Endothelial cell (in vitro differentiated cells): ENCODE measurements around the gene SCYL1. TPM values are rescaled to one million over a fixed set of nuclear protein-coding genes. Genes with fewer than 3 reads are reported as not detected.

Experiments
- DNase-seq: peaks from one replicate; pipeline ENCODE4 v3.0.0; 2021; ENCODE audit warnings: low spot score
- H3K27ac Mint-ChIP-seq: one replicate; pipeline ENCODE4 v1.8.0; 2021; ENCODE audit warnings: mixed read lengths, inconsistent platforms; ENCODE audit not compliant: unreplicated experiment
- H3K27me3 Mint-ChIP-seq: one replicate; pipeline ENCODE4 v1.8.0; 2021; ENCODE audit warnings: mild to moderate bottlenecking, moderate library complexity, mixed read lengths, inconsistent platforms; ENCODE audit not compliant: unreplicated experiment
- H3K36me3 Mint-ChIP-seq: one replicate; pipeline ENCODE4 v1.8.0; 2021; ENCODE audit warnings: mild to moderate bottlenecking, low read depth, mixed read lengths, inconsistent platforms; ENCODE audit not compliant: unreplicated experiment
- H3K4me1 Mint-ChIP-seq: one replicate; pipeline ENCODE4 v1.8.0; 2021; ENCODE audit warnings: mild to moderate bottlenecking, mixed read lengths, inconsistent platforms; ENCODE audit not compliant: unreplicated experiment
- H3K4me3 Mint-ChIP-seq: one replicate; pipeline ENCODE4 v1.8.0; 2021; ENCODE audit warnings: mild to moderate bottlenecking, mixed read lengths, inconsistent platforms; ENCODE audit not compliant: unreplicated experiment
- H3K9me3 Mint-ChIP-seq: one replicate; pipeline ENCODE4 v1.8.0; 2021; ENCODE audit warnings: mixed read lengths, inconsistent platforms; ENCODE audit not compliant: unreplicated experiment
- total RNA-seq: library from RNA; stranded (reverse); fragmentation: NEBNext Ultra II Directional; extraction: Animal tissue kit (Norgen Biotek cat#: 25700); gene quantifications from one replicate; pipeline ENCODE4 v1.2.1, GENCODE V29; 2021; ENCODE audit not compliant: unreplicated experiment
- TF ChIP-seq, protein P1 (sequence below): fragments of 200-600 bp; sonication (generic); IDR thresholded peaks from one replicate; pipeline ENCODE4 v1.5.0; 2021; ENCODE audit warnings: antibody characterized with exemption; ENCODE audit not compliant: unreplicated experiment

SCYL1 gene
- total RNA-seq, 1 donor from 2014 or later = 99.1 TPM

DNA sequence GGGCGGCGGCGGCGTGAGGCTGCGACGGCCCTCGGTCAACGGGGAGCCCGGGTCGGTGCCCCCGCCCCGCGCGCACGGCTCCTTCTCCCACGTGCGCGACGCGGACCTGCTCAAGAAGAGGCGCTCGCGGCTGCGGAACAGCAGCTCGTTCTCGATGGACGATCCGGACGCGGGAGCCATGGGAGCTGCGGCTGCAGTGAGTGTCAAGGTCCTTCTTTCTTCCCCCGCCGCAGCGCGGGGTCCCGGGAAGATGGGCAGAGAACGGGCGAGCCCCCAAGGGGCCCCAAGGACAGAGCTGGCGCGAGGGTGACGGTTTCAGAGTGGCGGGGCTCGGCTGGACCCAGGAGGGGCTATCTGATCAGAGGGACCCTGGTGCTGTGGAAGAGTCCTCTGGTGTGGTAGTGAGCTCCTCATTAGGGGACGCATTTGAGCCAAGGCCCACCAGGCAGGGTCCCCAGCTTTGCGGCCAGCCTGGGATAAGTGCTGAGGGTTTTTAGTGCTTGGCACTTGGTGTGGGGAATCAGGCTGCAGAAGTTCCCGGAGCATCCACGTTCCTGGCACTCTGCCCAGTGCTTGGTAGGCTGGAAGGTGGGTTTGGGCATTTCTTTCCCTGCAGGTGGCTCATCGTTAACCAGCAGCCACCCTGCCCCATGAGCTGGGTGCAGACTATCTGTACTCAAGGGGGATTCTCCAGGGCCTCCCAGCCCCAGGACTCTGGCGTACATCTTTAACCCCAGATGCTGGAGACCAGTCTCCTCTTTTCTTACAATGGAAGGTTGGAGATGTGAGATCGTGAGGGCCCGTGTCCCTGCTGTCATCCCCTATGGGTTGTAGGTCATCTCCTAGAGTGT lies 60.7 kb downstream of the SCYL1 start:
- Mint-ChIP-seq H3K9me3 (no peaks in the 10 kb centered on the region), H3K36me3 (peaks cover 11% of the 10 kb centered on the region), H3K4me1 (peaks cover 4% of the 10 kb centered on the region), H3K27ac (no peak overlapping the region), H3K27me3 (peaks cover 43% of the 10 kb centered on the region), H3K4me3 (peak overlapping the region; percentile 47)
- TF ChIP-seq, protein P1, sequence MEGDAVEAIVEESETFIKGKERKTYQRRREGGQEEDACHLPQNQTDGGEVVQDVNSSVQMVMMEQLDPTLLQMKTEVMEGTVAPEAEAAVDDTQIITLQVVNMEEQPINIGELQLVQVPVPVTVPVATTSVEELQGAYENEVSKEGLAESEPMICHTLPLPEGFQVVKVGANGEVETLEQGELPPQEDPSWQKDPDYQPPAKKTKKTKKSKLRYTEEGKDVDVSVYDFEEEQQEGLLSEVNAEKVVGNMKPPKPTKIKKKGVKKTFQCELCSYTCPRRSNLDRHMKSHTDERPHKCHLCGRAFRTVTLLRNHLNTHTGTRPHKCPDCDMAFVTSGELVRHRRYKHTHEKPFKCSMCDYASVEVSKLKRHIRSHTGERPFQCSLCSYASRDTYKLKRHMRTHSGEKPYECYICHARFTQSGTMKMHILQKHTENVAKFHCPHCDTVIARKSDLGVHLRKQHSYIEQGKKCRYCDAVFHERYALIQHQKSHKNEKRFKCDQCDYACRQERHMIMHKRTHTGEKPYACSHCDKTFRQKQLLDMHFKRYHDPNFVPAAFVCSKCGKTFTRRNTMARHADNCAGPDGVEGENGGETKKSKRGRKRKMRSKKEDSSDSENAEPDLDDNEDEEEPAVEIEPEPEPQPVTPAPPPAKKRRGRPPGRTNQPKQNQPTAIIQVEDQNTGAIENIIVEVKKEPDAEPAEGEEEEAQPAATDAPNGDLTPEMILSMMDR = no peak
- DNase-seq = no peak

DNA sequence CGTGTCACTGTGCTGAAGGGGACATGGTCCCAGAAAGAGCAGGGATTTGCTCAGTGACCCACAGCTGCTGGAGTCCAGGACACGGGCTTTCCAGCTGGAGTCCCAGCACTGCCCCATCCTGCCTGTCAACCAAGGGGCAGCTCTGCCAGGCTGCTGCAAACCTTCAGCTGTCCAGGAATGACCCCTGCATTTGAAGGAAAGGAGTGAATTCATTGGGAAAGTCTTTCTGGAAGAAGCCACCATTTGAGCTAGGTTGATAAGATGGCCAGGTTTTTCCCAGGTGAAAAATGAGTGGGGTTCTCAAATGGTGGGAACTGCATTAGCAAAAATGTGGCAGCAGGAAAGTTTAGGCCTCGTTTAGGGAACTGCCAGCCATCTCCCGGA lies 61.4 kb downstream of the SCYL1 start:
- no peaks in the 10 kb centered on the region for H3K9me3 Mint-ChIP-seq
- DNase-seq = no peak
- H3K36me3 Mint-ChIP-seq = peaks cover 11% of the 10 kb centered on the region
- H3K4me1 Mint-ChIP-seq = peaks cover 4% of the 10 kb centered on the region
- H3K27me3 Mint-ChIP-seq = peaks cover 46% of the 10 kb centered on the region
- peak overlapping the region; percentile 31 for H3K27ac Mint-ChIP-seq
- TF ChIP-seq, protein P1 = no peak
- H3K4me3 Mint-ChIP-seq = peak overlapping the region; percentile 47

DNA sequence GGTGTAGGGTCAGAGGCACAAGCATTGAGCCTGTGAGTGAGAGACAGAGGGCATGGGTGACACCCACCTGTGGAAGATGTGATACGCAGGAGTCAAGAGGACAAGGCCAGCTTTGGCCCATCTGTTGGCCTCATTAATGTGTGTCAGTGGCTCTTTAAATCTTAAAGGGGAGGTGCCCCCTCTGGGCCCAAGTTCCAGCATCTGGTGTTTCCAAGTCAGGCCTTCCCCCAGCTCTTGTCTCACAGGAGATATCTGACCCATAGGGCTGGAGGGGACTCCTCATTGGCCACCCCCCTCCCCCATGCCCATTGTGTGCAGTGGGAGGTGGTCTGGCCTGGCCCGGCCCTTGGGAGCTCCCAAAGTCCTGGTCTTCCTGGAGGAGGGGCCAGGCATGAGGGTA lies 61.8 kb downstream of the SCYL1 start:
- Mint-ChIP-seq H3K36me3 (peaks cover 11% of the 10 kb centered on the region), H3K27ac (peak overlapping the region; percentile 31), H3K27me3 (peaks cover 47% of the 10 kb centered on the region), H3K4me1 (peaks cover 4% of the 10 kb centered on the region), H3K9me3 (no peaks in the 10 kb centered on the region), H3K4me3 (no peak overlapping the region)
- DNase-seq = no peak
- TF ChIP-seq, protein P1 = no peak

Other genes starting within 250 kb of the SCYL1 start
- gene CDC42EP2, start 210.2 kb upstream of the SCYL1 start, total RNA-seq = 37.7 TPM
- gene DPF2, start 191.2 kb upstream of the SCYL1 start, total RNA-seq = 77.6 TPM
- 0.44 TPM for gene TIGD3, start 170.3 kb upstream of the SCYL1 start, total RNA-seq
- gene SLC25A45, start 142.4 kb upstream of the SCYL1 start, total RNA-seq = 3.3 TPM
- gene FRMD8, start 138.4 kb upstream of the SCYL1 start, total RNA-seq = 76.0 TPM
- 43.4 TPM for gene NEAT1, start 102.3 kb upstream of the SCYL1 start, total RNA-seq
- 4,747 TPM for gene MALAT1, start 26.0 kb upstream of the SCYL1 start, total RNA-seq
- gene LTBP3, start 33.3 kb downstream of the SCYL1 start, total RNA-seq = 1.7 TPM
- gene ZNRD2, start 45.4 kb downstream of the SCYL1 start, total RNA-seq = 37.4 TPM
- 44.7 TPM for gene FAM89B, start 47.5 kb downstream of the SCYL1 start, total RNA-seq
- gene EHBP1L1, start 51.0 kb downstream of the SCYL1 start, total RNA-seq = 4.7 TPM
- 2.0 TPM for gene KCNK7, start 70.7 kb downstream of the SCYL1 start, total RNA-seq
- gene MAP3K11, start 89.1 kb downstream of the SCYL1 start, total RNA-seq = 238 TPM
- 76.1 TPM for gene PCNX3, start 90.7 kb downstream of the SCYL1 start, total RNA-seq
- 267 TPM for gene SIPA1, start 113.0 kb downstream of the SCYL1 start, total RNA-seq
- 62.6 TPM for gene RELA, start 137.8 kb downstream of the SCYL1 start, total RNA-seq
- gene KAT5, start 187.2 kb downstream of the SCYL1 start, total RNA-seq = 28.2 TPM
- gene RNASEH2C, start 195.7 kb downstream of the SCYL1 start, total RNA-seq = 38.6 TPM